ENCODE data around the gene XYLT2. TPM values are rescaled to one million over a fixed set of nuclear protein-coding genes. Genes with fewer than 3 reads are reported as not detected.

The XYLT2 gene
- total and polyA plus RNA-seq, 9 of the 15 experiments (the other 6 are each of a cell fraction or from before 2014, with no cell fraction given), result 0.63 to 9.1 (median 4.3) TPM

DNA sequence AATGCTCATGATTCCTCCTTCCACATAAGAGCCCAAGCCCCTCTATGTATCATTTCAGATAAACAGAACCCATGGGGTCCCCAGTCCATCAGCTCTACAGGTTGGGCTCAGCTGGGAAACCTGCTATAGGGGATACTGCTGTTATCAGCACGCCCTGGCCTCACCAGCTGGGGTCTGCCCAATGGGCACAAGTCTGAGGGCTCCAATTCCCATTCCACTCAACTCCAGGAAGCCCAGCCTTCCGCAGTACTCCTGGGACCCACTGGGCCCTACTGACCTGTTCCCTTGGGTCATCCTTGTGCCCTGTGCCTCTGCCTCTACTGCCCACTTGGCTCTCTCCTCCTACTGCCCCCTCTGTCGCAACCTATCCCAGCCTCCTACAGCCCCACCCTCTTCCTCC lies 16.2 kb upstream of the XYLT2 start:
- intact Hi-C loops (cut with micrococcal nuclease), result no loop called here
- Histone ChIP-seq H3K4me3 (no peak overlapping the region), H3K79me2 (ENCODE audit: control insufficient read depth, insufficient read depth, low read length) (no peaks in the 10 kb centered on the region), H4K20me1 (replicated peaks; ENCODE audit: control insufficient read depth, insufficient read depth, low read length) (no peaks in the 10 kb centered on the region), H3K9me3 (replicated peaks; ENCODE audit: control insufficient read depth, insufficient read depth, low read depth, low read length) (no peaks in the 10 kb centered on the region), H3K27me3 (ENCODE audit: control insufficient read depth in 2 of 2, insufficient read depth in 2 of 2, low read length in 2 of 2) (peaks cover 25 to 56% of the 10 kb centered on the region in 2 experiments), H3K9me1 (ENCODE audit: control insufficient read depth, insufficient read depth, low read length) (no peaks in the 10 kb centered on the region), H3K36me3 (ENCODE audit: control insufficient read depth, insufficient read depth, low read length) (no peaks in the 10 kb centered on the region), H3K4me1 (replicated peaks in 1 of 2; ENCODE audit: control insufficient read depth in 2 of 2, insufficient read depth in 2 of 2, low read length in 2 of 2) (peaks cover 0 to 3% of the 10 kb centered on the region in 2 experiments; a peak in 2 of 5 replicates), H3K4me2 (ENCODE audit: insufficient read depth, low read length) (no peak overlapping the region), H2AFZ (ENCODE audit: low read depth, low read length) (no peak overlapping the region), H3K27ac (ENCODE audit: extremely low read depth, low read depth, low read length) (no peak overlapping the region), H3K9ac (ENCODE audit: insufficient read depth in 1 of 2, low read depth in 2 of 2, low read length in 2 of 2) (no peak overlapping the region)
- POLR2A ChIA-PET, result interaction anchor here (0.7 to 0.8 kb wide), 2 partner anchors 10 to 21 kb away, joined by 3 read pairs; no protein-coding TSS in a partner anchor
- CTCF ChIA-PET (ENCODE audit: low intra/inter-chr PET ratio), result no interaction called here
- FAIRE-seq, result no peak
- DNase-seq (ENCODE audit: extremely low read depth in 1 of 4, low spot score in 3 of 4), result no peak
- no peak for ATAC-seq
- no TSS peak for BruUV-seq (replicated peaks)
- in situ Hi-C loops (cut with MboI), result no loop called here
- 5% methylated on average over 3 of the region's 3 CpGs for WGBS (ENCODE audit: insufficient coverage, low coverage, missing lambda C conversion rate)
- TF ChIP-seq GATAD2B (IDR thresholded peaks at IDR 0.05; ENCODE audit: borderline replicate concordance) (no peak), ZNF764 (CRISPR knock-in tag; IDR thresholded peaks at IDR 0.05; ENCODE audit: low read depth) (no peak), STAT6 (CRISPR knock-in tag; IDR thresholded peaks at IDR 0.05) (no peak), RFX5 (IDR thresholded peaks at IDR 0.05; ENCODE audit: low read depth, low read length) (no peak), MLX (CRISPR knock-in tag; conservative IDR thresholded peaks at IDR 0.05) (no peak), PURB (CRISPR knock-in tag; IDR thresholded peaks at IDR 0.05; ENCODE audit: low read depth) (no peak), RBM15 (IDR thresholded peaks at IDR 0.05; ENCODE audit: insufficient read depth, low read length) (no peak), E2F5 (CRISPR knock-in tag; IDR thresholded peaks at IDR 0.05) (no peak), DNMT1 (IDR thresholded peaks at IDR 0.05) (no peak), ZNF3 (CRISPR knock-in tag; IDR thresholded peaks at IDR 0.05) (no peak)
- TF ChIP-seq, protein P1, sequence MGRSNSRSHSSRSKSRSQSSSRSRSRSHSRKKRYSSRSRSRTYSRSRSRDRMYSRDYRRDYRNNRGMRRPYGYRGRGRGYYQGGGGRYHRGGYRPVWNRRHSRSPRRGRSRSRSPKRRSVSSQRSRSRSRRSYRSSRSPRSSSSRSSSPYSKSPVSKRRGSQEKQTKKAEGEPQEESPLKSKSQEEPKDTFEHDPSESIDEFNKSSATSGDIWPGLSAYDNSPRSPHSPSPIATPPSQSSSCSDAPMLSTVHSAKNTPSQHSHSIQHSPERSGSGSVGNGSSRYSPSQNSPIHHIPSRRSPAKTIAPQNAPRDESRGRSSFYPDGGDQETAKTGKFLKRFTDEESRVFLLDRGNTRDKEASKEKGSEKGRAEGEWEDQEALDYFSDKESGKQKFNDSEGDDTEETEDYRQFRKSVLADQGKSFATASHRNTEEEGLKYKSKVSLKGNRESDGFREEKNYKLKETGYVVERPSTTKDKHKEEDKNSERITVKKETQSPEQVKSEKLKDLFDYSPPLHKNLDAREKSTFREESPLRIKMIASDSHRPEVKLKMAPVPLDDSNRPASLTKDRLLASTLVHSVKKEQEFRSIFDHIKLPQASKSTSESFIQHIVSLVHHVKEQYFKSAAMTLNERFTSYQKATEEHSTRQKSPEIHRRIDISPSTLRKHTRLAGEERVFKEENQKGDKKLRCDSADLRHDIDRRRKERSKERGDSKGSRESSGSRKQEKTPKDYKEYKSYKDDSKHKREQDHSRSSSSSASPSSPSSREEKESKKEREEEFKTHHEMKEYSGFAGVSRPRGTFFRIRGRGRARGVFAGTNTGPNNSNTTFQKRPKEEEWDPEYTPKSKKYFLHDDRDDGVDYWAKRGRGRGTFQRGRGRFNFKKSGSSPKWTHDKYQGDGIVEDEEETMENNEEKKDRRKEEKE (IDR thresholded peaks at IDR 0.05; ENCODE audit: borderline replicate concordance in 1 of 2, control insufficient read depth in 1 of 2, low read depth in 2 of 2, low read length in 1 of 2), result no peak
- TF ChIP-seq, protein P2, sequence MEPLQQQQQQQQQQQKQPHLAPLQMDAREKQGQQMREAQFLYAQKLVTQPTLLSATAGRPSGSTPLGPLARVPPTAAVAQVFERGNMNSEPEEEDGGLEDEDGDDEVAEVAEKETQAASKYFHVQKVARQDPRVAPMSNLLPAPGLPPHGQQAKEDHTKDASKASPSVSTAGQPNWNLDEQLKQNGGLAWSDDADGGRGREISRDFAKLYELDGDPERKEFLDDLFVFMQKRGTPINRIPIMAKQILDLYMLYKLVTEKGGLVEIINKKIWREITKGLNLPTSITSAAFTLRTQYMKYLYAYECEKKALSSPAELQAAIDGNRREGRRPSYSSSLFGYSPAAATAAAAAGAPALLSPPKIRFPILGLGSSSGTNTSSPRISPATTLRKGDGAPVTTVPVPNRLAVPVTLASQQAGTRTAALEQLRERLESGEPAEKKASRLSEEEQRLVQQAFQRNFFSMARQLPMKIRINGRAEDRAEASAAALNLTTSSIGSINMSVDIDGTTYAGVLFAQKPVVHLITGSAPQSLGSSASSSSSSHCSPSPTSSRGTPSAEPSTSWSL (CRISPR knock-in tag; IDR thresholded peaks at IDR 0.05; ENCODE audit: borderline replicate concordance), result no peak

Measured in K562 (cell line).